ENCODE data around the gene YY1. TPM values are rescaled to one million over a fixed set of nuclear protein-coding genes. Genes with fewer than 3 reads are reported as not detected.

Gene YY1
- total RNA-seq, 4 donors from 2014 or later: 50.8 to 61.3 (median 58.6) TPM

DNA sequence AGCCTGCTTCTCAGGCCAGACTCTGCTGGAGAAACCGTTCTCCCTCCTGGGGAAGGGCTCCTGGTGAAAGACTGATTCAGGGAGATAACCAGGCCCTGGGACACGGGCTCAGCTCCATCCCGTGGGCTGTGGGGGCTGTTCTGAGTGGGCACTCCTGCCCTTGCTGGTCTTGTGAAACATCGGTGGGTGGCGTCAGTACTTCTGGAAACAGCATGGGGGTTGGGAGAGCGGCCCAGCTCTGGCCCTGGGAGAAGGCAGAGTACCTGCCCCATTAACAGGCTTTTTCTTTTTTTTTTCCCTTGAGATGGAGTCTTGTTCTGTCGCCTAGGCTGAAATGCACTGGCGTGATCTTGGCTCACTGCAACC lies 85.0 kb downstream of the YY1 start:
- WGBS, 2 donors (ENCODE audit: low coverage in 1 of 2): 82 to 100% methylated on average over 1 to 8 of the region's 8 CpGs
- TF ChIP-seq, protein P1, sequence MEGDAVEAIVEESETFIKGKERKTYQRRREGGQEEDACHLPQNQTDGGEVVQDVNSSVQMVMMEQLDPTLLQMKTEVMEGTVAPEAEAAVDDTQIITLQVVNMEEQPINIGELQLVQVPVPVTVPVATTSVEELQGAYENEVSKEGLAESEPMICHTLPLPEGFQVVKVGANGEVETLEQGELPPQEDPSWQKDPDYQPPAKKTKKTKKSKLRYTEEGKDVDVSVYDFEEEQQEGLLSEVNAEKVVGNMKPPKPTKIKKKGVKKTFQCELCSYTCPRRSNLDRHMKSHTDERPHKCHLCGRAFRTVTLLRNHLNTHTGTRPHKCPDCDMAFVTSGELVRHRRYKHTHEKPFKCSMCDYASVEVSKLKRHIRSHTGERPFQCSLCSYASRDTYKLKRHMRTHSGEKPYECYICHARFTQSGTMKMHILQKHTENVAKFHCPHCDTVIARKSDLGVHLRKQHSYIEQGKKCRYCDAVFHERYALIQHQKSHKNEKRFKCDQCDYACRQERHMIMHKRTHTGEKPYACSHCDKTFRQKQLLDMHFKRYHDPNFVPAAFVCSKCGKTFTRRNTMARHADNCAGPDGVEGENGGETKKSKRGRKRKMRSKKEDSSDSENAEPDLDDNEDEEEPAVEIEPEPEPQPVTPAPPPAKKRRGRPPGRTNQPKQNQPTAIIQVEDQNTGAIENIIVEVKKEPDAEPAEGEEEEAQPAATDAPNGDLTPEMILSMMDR (IDR thresholded peaks at IDR 0.05): no peak
- TF ChIP-seq POLR2A (IDR thresholded peaks at IDR 0.05): no peak
- Histone ChIP-seq H3K9me3 (no peaks in the 10 kb centered on the region), H3K27ac (no peak overlapping the region), H3K27me3 (no peaks in the 10 kb centered on the region), H3K36me3 (no peaks in the 10 kb centered on the region), H3K4me3 (no peak overlapping the region), H3K4me1 (peaks cover 0 to 4% (median 3%) of the 10 kb centered on the region in 4 donors)
- intact Hi-C loops (cut with DNase I; ENCODE audit: low total_unique reads) (no loop called here), in situ Hi-C loops (cut with MboI; ENCODE audit: low pct_ligation_motif_present in 1 of 4, low pct_unique_long_range_greater_than_20kb in 1 of 4, low sequenced_read_pairs in 3 of 4) (no loop called here)
- no peak for DNase-seq

DNA sequence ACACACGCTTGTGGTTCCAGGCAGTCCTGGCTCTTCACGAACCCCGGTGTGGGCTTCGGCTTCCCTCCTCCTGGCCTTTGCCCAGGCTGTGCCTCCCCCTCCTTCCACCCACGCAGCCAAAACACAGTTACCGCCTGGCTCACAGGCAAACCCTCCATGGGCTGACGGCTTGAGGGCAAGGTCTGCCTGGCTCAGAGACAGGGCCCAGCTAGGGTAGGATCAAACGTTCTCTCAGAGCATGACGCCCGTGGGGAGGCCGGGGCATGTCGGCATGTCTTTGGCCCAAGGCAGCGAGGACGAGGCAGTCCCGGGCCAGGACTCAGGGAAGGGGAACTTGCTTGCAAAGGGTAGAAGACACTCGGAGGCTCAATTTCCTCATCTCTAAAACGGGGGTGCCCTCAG lies 86.3 kb downstream of the YY1 start:
- intact Hi-C loops (cut with DNase I; ENCODE audit: low total_unique reads): no loop called here
- Histone ChIP-seq H3K4me3 (no peak overlapping the region), H3K36me3 (no peaks in the 10 kb centered on the region), H3K27me3 (no peaks in the 10 kb centered on the region), H3K9me3 (no peaks in the 10 kb centered on the region), H3K4me1 (peaks cover 0 to 4% (median 3%) of the 10 kb centered on the region in 4 donors), H3K27ac (no peak overlapping the region)
- TF ChIP-seq POLR2A (IDR thresholded peaks at IDR 0.05) (no peak), EP300 (IDR thresholded peaks at IDR 0.05; ENCODE audit: low read depth) (no peak), POLR2AphosphoS5 (IDR thresholded peaks at IDR 0.05) (no peak)
- TF ChIP-seq, protein P1 (IDR thresholded peaks at IDR 0.05): no peak
- 56% methylated on average over 17 of the region's 17 CpGs; no CpG with 5 or more reads in 1 of the 2 donors for WGBS, 2 donors (ENCODE audit: low coverage in 1 of 2)
- in situ Hi-C loops (cut with MboI; ENCODE audit: low pct_ligation_motif_present in 1 of 4, low pct_unique_long_range_greater_than_20kb in 1 of 4, low sequenced_read_pairs in 3 of 4): no loop called here
- no peak for DNase-seq

DNA sequence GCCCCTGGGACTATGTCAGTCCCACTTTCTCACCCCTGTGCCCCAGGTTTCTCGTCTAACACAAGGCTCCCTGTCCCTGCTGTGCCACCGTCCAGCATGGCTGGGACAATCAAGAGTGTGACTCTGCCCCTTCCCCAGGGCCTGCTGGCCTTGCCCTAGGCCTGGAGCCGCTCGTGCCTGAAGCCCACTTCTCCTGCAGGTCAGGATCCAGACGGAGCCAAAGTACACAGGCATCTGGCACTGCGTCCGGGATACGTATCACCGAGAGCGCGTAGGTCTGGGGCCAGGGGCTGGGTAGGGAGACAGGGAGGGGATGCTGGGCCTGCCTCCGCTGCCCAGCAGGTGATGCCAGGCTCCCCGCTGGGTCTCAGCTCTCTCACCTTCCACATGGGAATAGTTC lies 87.0 kb downstream of the YY1 start:
- peaks cover 0 to 4% (median 3%) of the 10 kb centered on the region in 4 donors for H3K4me1 ChIP-seq
- no peak overlapping the region for H3K27ac ChIP-seq
- in situ Hi-C loops (cut with MboI; ENCODE audit: low pct_ligation_motif_present in 1 of 4, low pct_unique_long_range_greater_than_20kb in 1 of 4, low sequenced_read_pairs in 3 of 4): no loop called here
- no peaks in the 10 kb centered on the region for H3K27me3 ChIP-seq
- 60 to 91% methylated on average over 1 to 13 of the region's 13 CpGs for WGBS, 2 donors (ENCODE audit: low coverage in 1 of 2)
- DNase-seq: no peak
- no peaks in the 10 kb centered on the region for H3K36me3 ChIP-seq
- H3K9me3 ChIP-seq: no peaks in the 10 kb centered on the region
- intact Hi-C loops (cut with DNase I; ENCODE audit: low total_unique reads): no loop called here
- TF ChIP-seq, protein P1 (IDR thresholded peaks at IDR 0.05): no peak
- no peak for TF ChIP-seq POLR2AphosphoS5 (IDR thresholded peaks at IDR 0.05)
- TF ChIP-seq EP300 (IDR thresholded peaks at IDR 0.05; ENCODE audit: low read depth): no peak
- no peak for TF ChIP-seq POLR2A (IDR thresholded peaks at IDR 0.05)
- no peak overlapping the region for H3K4me3 ChIP-seq

DNA sequence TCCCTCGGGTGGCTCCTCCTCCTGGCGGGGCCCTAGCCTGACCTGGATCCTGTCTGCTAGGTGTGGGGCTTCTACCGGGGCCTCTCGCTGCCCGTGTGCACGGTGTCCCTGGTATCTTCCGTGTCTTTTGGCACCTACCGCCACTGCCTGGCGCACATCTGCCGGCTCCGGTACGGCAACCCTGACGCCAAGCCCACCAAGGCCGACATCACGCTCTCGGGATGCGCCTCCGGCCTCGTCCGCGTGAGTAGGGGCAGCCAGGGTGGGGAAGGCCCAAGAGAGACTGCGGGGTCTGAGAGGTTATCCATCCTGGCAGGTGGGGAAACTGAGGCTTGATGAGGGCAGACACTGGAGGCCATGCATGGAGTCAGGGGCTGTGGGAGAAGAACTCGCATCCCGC lies 88.2 kb downstream of the YY1 start:
- WGBS, 2 donors (ENCODE audit: low coverage in 1 of 2): 94% methylated on average over 17 of the region's 24 CpGs; no CpG with 5 or more reads in 1 of the 2 donors
- TF ChIP-seq EP300 (IDR thresholded peaks at IDR 0.05; ENCODE audit: low read depth) (no peak), POLR2AphosphoS5 (IDR thresholded peaks at IDR 0.05) (no peak), POLR2A (IDR thresholded peaks at IDR 0.05) (no peak)
- TF ChIP-seq, protein P1 (IDR thresholded peaks at IDR 0.05): no peak
- Histone ChIP-seq H3K27ac (no peak overlapping the region), H3K9me3 (no peaks in the 10 kb centered on the region), H3K27me3 (no peaks in the 10 kb centered on the region), H3K36me3 (no peaks in the 10 kb centered on the region), H3K4me3 (no peak overlapping the region), H3K4me1 (peaks cover 0 to 4% (median 3%) of the 10 kb centered on the region in 4 donors)
- DNase-seq: no peak
- intact Hi-C loops (cut with DNase I; ENCODE audit: low total_unique reads): no loop called here
- in situ Hi-C loops (cut with MboI; ENCODE audit: low pct_ligation_motif_present in 1 of 4, low pct_unique_long_range_greater_than_20kb in 1 of 4, low sequenced_read_pairs in 3 of 4): no loop called here
